HG02938 (cell line): Measurements from ENCODE around the gene TBC1D2.

Experiments used
- ATAC-seq: cut with Tn5 transposase; IDR thresholded peaks from one replicate; pipeline ENCODE4 v1.9.1; 2021; ENCODE audit warnings: mild to moderate bottlenecking, moderate library complexity; ENCODE audit not compliant: unreplicated experiment

TBC1D2 gene

GRCh38 chr9:98242426-98242825, 13.0 kb downstream of the TBC1D2 start:
- no peak for ATAC-seq

GRCh38 chr9:98241357-98242300, 13.8 kb downstream of the TBC1D2 start:
- no peak for ATAC-seq

- no peak for ATAC-seq
Observed at GRCh38 chr9:98240475-98240874, 15.0 kb downstream of the TBC1D2 start.

GRCh38 chr9:98236901-98237487, 18.5 kb downstream of the TBC1D2 start:
- no peak for ATAC-seq

GRCh38 chr9:98235126-98235525, 20.3 kb downstream of the TBC1D2 start:
- ATAC-seq = no peak

GRCh38 chr9:98234245-98234825, 21.1 kb downstream of the TBC1D2 start:
- ATAC-seq = no peak

GRCh38 chr9:98232926-98233325, 22.5 kb downstream of the TBC1D2 start:
- no peak for ATAC-seq

GRCh38 chr9:98231770-98232478, 23.5 kb downstream of the TBC1D2 start:
- ATAC-seq = no peak

GRCh38 chr9:98230789-98231188, 24.7 kb downstream of the TBC1D2 start:
- no peak for ATAC-seq

- ATAC-seq = no peak
Observed at GRCh38 chr9:98230304-98230703, 25.1 kb downstream of the TBC1D2 start.

- ATAC-seq = no peak
Observed at GRCh38 chr9:98229620-98230019, 25.8 kb downstream of the TBC1D2 start.

GRCh38 chr9:98229090-98229395, 26.4 kb downstream of the TBC1D2 start:
- ATAC-seq = no peak

- no peak for ATAC-seq
Observed at GRCh38 chr9:98228392-98229089, 26.9 kb downstream of the TBC1D2 start.

GRCh38 chr9:98227883-98228282, 27.6 kb downstream of the TBC1D2 start:
- no peak for ATAC-seq

GRCh38 chr9:98226957-98227356, 28.5 kb downstream of the TBC1D2 start:
- ATAC-seq = no peak

- no peak for ATAC-seq
Observed at GRCh38 chr9:98226516-98226915, 28.9 kb downstream of the TBC1D2 start.

- ATAC-seq = no peak
Observed at GRCh38 chr9:98225015-98225442, 30.4 kb downstream of the TBC1D2 start.

- ATAC-seq = no peak
Observed at GRCh38 chr9:98222885-98223691, 32.4 kb downstream of the TBC1D2 start.

GRCh38 chr9:98220911-98221310, 34.5 kb downstream of the TBC1D2 start:
- ATAC-seq = no peak

- no peak for ATAC-seq
Observed at GRCh38 chr9:98219794-98220370, 35.6 kb downstream of the TBC1D2 start.
